Gastrocnemius medialis (tissue), 4 donors: ENCODE data around the gene AP4M1. TPM values are rescaled to one million over a fixed set of nuclear protein-coding genes. Genes with fewer than 3 reads are reported as not detected.

ENCODE experiments used
- ATAC-seq, 2 donors: fragments of 150-250 bp; one replicate each; pipeline ENCODE4 v1.9.1; 2016
- DNase-seq, 2 donors: peaks; one replicate each; pipeline ENCODE4 v3.0.0-alpha.2; 2019
- H3K27ac ChIP-seq, 4 donors: fragments of 200-600 bp; sonication (generic); 1 replicate in 1 of 4; 2 replicates in 3 of 4; pipeline ENCODE4 v1.5.1; 2016 to 2018; ENCODE audit warnings: mild to moderate bottlenecking in 2 of 4, moderate library complexity in 1 of 4
- H3K27me3 ChIP-seq, 3 donors: fragments of 200-600 bp; sonication (generic) in 2 of 3; 1 replicate in 1 of 3; 2 replicates in 2 of 3; pipeline versions ENCODE4 v1.5.1 to v1.6.0; 2016 to 2019; ENCODE audit warnings: mild to moderate bottlenecking in 1 of 3, moderate library complexity in 1 of 3
- H3K36me3 ChIP-seq, 2 donors: fragments of 200-600 bp; sonication (generic) in 1 of 2; one replicate each; pipeline ENCODE4 v1.5.1; 2017 to 2018
- H3K4me1 ChIP-seq, 2 donors: fragments of 200-600 bp; sonication (generic) in 1 of 2; one replicate each; pipeline ENCODE4 v1.5.1; 2016 to 2017; ENCODE audit warnings: mild to moderate bottlenecking in 2 of 2
- H3K4me3 ChIP-seq, 4 donors: fragments of 200-600 bp; sonication (generic) in 3 of 4; 1 replicate in 1 of 4; 2 replicates in 3 of 4; pipeline ENCODE4 v1.5.1; 2016 to 2019; ENCODE audit warnings: mild to moderate bottlenecking in 2 of 4
- H3K9me3 ChIP-seq, 3 donors: fragments of 200-600 bp; sonication (generic) in 2 of 3; 1 replicate in 1 of 3; 2 replicates in 2 of 3; pipeline ENCODE4 v1.5.1; 2016 to 2019
- CTCF ChIP-seq, 5 experiments: fragments of 450-650 bp in 3 of 5; fragments of 200-600 bp in 2 of 5; sonication (generic) in 2 of 5; IDR thresholded peaks in 4 of 5; conservative IDR thresholded peaks in 1 of 5; 1 replicate in 4 of 5; 2 replicates in 1 of 5; pipeline ENCODE4 v1.5.1; 2016 to 2019; ENCODE audit warnings: antibody characterized with exemption in 5 of 5, mild to moderate bottlenecking in 3 of 5, moderate library complexity in 3 of 5
- POLR2A ChIP-seq, 2 donors: fragments of 450-650 bp; IDR thresholded peaks; one replicate each; pipeline ENCODE4 v1.6.1; 2017; ENCODE audit warnings: antibody characterized with exemption in 2 of 2, mild to moderate bottlenecking in 2 of 2, moderate library complexity in 2 of 2
- in situ Hi-C, 4 donors: fragments of 200-750 bp; cut with MboI; loops; one replicate each; pipeline versions ENCODE4 v1.15.0 to v1.8.0; 2017; ENCODE audit warnings: low sequenced_read_pairs in 4 of 4
- intact Hi-C: fragments of 100-400 bp; cut with DNase I; formaldehyde crosslinking; loops from one replicate; pipeline ENCODE4 v1.15.1; 2023; ENCODE audit warnings: low total_unique reads
- total RNA-seq, 4 donors: library from RNA; depleted of rRNA; stranded (reverse); fragments of >200 nt; gene quantifications; one replicate each; pipeline versions ENCODE4 v1.1.0 to v1.2.3, GENCODE V29; 2016

Gene AP4M1
- total RNA-seq, 4 donors from 2014 or later = 7.2 to 13.8 (median 10.8) TPM

- Histone ChIP-seq H3K36me3 (peaks cover 0 to 42% of the 10 kb centered on the region in 2 donors), H3K4me1 (peaks cover 13 to 17% of the 10 kb centered on the region in 2 donors), H3K4me3 (peak overlapping the region; percentile 60 to 97 (median 85)), H3K27me3 (no peaks in the 10 kb centered on the region), H3K9me3 (no peaks in the 10 kb centered on the region), H3K27ac (peak overlapping the region; percentile 89 to 97 (median 94))
- ATAC-seq = peak; percentile 85 to 91
- in situ Hi-C loops = no loop called here
- peak; percentile 86 to 88 for DNase-seq
- TF ChIP-seq POLR2A (IDR thresholded peaks at IDR 0.05) (peak in 1 of 2 donors; percentile 58), CTCF (IDR thresholded peaks at IDR 0.05 in 4 of 5, conservative IDR thresholded peaks at IDR 0.05 in 1 of 5) (peak in 1 of 5 experiments; percentile 15)
- intact Hi-C loops = loop anchor here (1.0 to 5.0 kb wide), 7 partner anchors 12 to 327 kb away; partner anchors contain the start of genes CNPY4, COPS6, LAMTOR4 and MEPCE
These were observed 925 bp upstream of the AP4M1 start for GRCh38 chr7:100100420-100101015.

DNA sequence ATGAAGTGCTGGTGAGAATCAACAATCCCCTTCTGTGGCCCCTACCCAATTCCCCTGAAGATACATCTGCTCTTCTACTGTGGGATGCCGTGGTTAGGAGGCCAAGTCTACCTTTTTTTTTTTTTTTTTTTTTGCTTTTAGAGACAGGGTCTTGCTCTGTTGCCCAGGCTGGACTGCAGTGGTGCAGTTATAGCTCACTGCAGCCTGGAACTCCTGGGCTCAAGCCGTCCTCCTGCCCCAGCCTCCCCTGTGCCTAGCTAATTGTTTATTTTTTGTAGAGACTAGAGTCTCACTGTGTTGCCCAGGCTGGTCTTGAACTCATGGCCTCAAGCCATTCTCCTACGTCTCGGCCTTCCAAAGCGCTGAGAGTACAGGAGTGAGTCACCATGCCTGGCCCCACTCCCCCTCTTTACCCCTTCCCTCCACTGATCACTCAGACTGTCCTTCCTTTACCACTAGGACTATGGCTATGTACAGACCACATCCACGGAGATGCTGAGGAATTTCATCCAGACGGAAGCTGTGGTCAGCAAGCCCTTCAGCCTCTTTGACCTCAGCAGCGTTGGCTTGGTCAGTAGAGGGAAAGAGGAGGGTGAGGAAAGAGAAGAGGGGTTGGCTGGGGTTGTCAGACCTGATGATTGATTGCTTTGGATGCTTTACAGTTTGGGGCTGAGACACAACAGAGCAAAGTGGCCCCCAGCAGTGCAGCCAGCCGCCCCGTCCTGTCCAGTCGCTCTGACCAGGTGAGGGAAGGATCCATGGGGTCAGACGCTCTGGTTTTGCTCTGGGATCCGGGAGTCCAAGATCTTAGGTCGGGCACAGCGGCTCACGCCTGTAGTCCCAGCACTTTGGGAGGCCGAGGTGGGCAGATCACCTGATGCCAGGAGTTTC, 1.8 kb downstream of the AP4M1 start:
- DNase-seq = no peak
- Histone ChIP-seq H3K36me3 (peaks cover 0 to 39% of the 10 kb centered on the region in 2 donors), H3K4me1 (peaks cover 13 to 17% of the 10 kb centered on the region in 2 donors), H3K4me3 (no peak overlapping the region), H3K9me3 (no peaks in the 10 kb centered on the region), H3K27ac (no peak overlapping the region), H3K27me3 (no peaks in the 10 kb centered on the region)
- in situ Hi-C loops (no loop called here), intact Hi-C loops (loop anchor here (5.0 kb wide), 1 partner anchor 324 kb away; the partner anchor contains the start of genes MEPCE and ZCWPW1)
- ATAC-seq = no peak
- TF ChIP-seq POLR2A (IDR thresholded peaks at IDR 0.05) = no peak

DNA sequence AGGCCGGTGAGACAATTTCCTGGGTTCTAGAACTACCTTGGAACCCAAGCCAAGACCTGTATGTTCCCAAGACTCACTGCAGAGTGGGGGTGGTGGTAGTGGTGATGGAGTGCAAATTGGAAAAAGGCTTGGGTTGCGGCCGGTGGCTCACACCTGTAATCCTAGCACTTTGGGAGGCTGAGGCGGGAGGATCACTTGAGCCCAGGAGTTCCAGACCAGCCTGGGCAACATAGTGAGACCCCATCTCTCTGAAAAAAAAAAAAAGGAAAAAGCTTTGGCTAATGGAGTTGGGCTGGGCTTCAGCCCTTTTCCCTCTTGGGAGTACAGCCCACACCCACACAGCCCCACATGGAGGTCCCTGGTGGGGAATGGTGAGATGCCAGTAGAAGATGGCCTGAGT, 4.1 kb downstream of the AP4M1 start:
- intact Hi-C loops (no loop called here), in situ Hi-C loops (no loop called here)
- Histone ChIP-seq H3K27ac (no peak overlapping the region), H3K4me1 (peaks cover 5 to 7% of the 10 kb centered on the region in 2 donors), H3K9me3 (no peaks in the 10 kb centered on the region), H3K4me3 (no peak overlapping the region), H3K27me3 (no peaks in the 10 kb centered on the region), H3K36me3 (peaks cover 0 to 47% of the 10 kb centered on the region in 2 donors)
- DNase-seq (no peak), ATAC-seq (no peak)
- TF ChIP-seq POLR2A (IDR thresholded peaks at IDR 0.05) = no peak
- TF ChIP-seq CTCF (IDR thresholded peaks at IDR 0.05 in 4 of 5, conservative IDR thresholded peaks at IDR 0.05 in 1 of 5) = no peak

- DNase-seq (no peak), ATAC-seq (no peak)
- no peak overlapping the region for H3K4me3 ChIP-seq
- H3K9me3 ChIP-seq = no peaks in the 10 kb centered on the region
- in situ Hi-C loops = no loop called here
- H3K4me1 ChIP-seq = peaks cover 5 to 7% of the 10 kb centered on the region in 2 donors
- intact Hi-C loops = no loop called here
- TF ChIP-seq CTCF (IDR thresholded peaks at IDR 0.05 in 4 of 5, conservative IDR thresholded peaks at IDR 0.05 in 1 of 5) (no peak), POLR2A (IDR thresholded peaks at IDR 0.05) (no peak)
- no peak overlapping the region for H3K27ac ChIP-seq
- H3K36me3 ChIP-seq = peaks cover 0 to 58% of the 10 kb centered on the region in 2 donors
- no peaks in the 10 kb centered on the region for H3K27me3 ChIP-seq
These were observed 5.2 kb downstream of the AP4M1 start for GRCh38 chr7:100106633-100107032.
